Measurements from ENCODE around the gene FBLN1. TPM values are rescaled to one million over a fixed set of nuclear protein-coding genes. Genes with fewer than 3 reads are reported as not detected.
"Not testable (repeated sequence)": the region's sequence is repeated elsewhere in the genome, so short reads cannot be mapped to it uniquely, and the experiment has no call there.

Gene FBLN1
- total RNA-seq, 2 donors from 2014 or later, result 226 to 305 TPM

GRCh38 chr22:45535290-45535689, 32.6 kb downstream of the FBLN1 start:
- Histone ChIP-seq H3K27me3 (ENCODE audit: control insufficient read depth, insufficient read depth, low read length, poor library complexity, severe bottlenecking) (no peaks in the 10 kb centered on the region), H3K9me3 (ENCODE audit: control insufficient read depth, low read length) (no peaks in the 10 kb centered on the region), H3K4me3 (ENCODE audit: low read length) (no peak overlapping the region), H3K36me3 (ENCODE audit: control insufficient read depth, insufficient read depth, low read length) (peaks cover 77% of the 10 kb centered on the region), H3K27ac (ENCODE audit: low read depth, low read length) (no peak overlapping the region), H3K4me1 (ENCODE audit: control insufficient read depth, insufficient read depth, low read length) (no peaks in the 10 kb centered on the region), H3K9ac (ENCODE audit: extremely low read depth, low read length, poor library complexity, severe bottlenecking) (no peak overlapping the region)
- H3K27ac Mint-ChIP-seq, result no peak overlapping the region
- H3K4me3 Mint-ChIP-seq, result no peak overlapping the region
- H3K4me1 Mint-ChIP-seq, result no peaks in the 10 kb centered on the region
- no peak for TF ChIP-seq CTCF (conservative IDR thresholded peaks at IDR 0.05)
- no peaks in the 10 kb centered on the region for H3K9me3 Mint-ChIP-seq
- 97% methylated on average over 6 to 7 of the region's 7 CpGs for WGBS, 2 experiments (ENCODE audit: insufficient coverage in 1 of 2, insufficient read length in 1 of 2)
- H3K27me3 Mint-ChIP-seq (ENCODE audit: insufficient read depth), result no peaks in the 10 kb centered on the region
- DNase-seq, result no peak
- peaks cover 67% of the 10 kb centered on the region for H3K36me3 Mint-ChIP-seq (ENCODE audit: low read depth)

- H3K36me3 Mint-ChIP-seq (ENCODE audit: low read depth), result peaks cover 67% of the 10 kb centered on the region
- H3K27ac Mint-ChIP-seq; H3K4me3 ChIP-seq (ENCODE audit: low read length); H3K9me3 Mint-ChIP-seq; H3K27ac ChIP-seq (ENCODE audit: low read depth, low read length); H3K27me3 ChIP-seq (ENCODE audit: control insufficient read depth, insufficient read depth, low read length, poor library complexity, severe bottlenecking); H3K4me1 ChIP-seq (ENCODE audit: control insufficient read depth, insufficient read depth, low read length); DNase-seq; H3K4me3 Mint-ChIP-seq; H3K9me3 ChIP-seq (ENCODE audit: control insufficient read depth, low read length); H3K9ac ChIP-seq (ENCODE audit: extremely low read depth, low read length, poor library complexity, severe bottlenecking); H3K4me1 Mint-ChIP-seq; H3K27me3 Mint-ChIP-seq (ENCODE audit: insufficient read depth): not testable (repeated sequence)
- peaks cover 77% of the 10 kb centered on the region for H3K36me3 ChIP-seq (ENCODE audit: control insufficient read depth, insufficient read depth, low read length)
- 90 to 98% methylated on average over 2 to 6 of the region's 6 CpGs for WGBS, 2 experiments (ENCODE audit: insufficient coverage in 1 of 2, insufficient read length in 1 of 2)
Observed at GRCh38 chr22:45535835-45536234, 33.2 kb downstream of the FBLN1 start.

GRCh38 chr22:45537734-45538181, 35.1 kb downstream of the FBLN1 start:
- Mint-ChIP-seq H3K4me1 (no peaks in the 10 kb centered on the region), H3K4me3 (no peak overlapping the region), H3K36me3 (ENCODE audit: low read depth) (peaks cover 73% of the 10 kb centered on the region), H3K9me3 (no peaks in the 10 kb centered on the region), H3K27me3 (ENCODE audit: insufficient read depth) (no peaks in the 10 kb centered on the region), H3K27ac (no peak overlapping the region)
- no peak for TF ChIP-seq CTCF (conservative IDR thresholded peaks at IDR 0.05)
- no peak for DNase-seq
- no peaks in the 10 kb centered on the region for H3K27me3 ChIP-seq (ENCODE audit: control insufficient read depth, insufficient read depth, low read length, poor library complexity, severe bottlenecking)
- H3K9ac ChIP-seq (ENCODE audit: extremely low read depth, low read length, poor library complexity, severe bottlenecking), result no peak overlapping the region
- WGBS, 2 experiments (ENCODE audit: insufficient coverage in 1 of 2, insufficient read length in 1 of 2), result 91 to 94% methylated on average over 8 to 15 of the region's 15 CpGs
- H3K36me3 ChIP-seq (ENCODE audit: control insufficient read depth, insufficient read depth, low read length), result peaks cover 80% of the 10 kb centered on the region
- H3K4me3 ChIP-seq (ENCODE audit: low read length), result no peak overlapping the region
- peak overlapping the region; percentile 32 for H3K27ac ChIP-seq (ENCODE audit: low read depth, low read length)
- H3K9me3 ChIP-seq (ENCODE audit: control insufficient read depth, low read length), result no peaks in the 10 kb centered on the region
- H3K4me1 ChIP-seq (ENCODE audit: control insufficient read depth, insufficient read depth, low read length), result no peaks in the 10 kb centered on the region

GRCh38 chr22:45538281-45538680, 35.6 kb downstream of the FBLN1 start:
- H3K9ac ChIP-seq (ENCODE audit: extremely low read depth, low read length, poor library complexity, severe bottlenecking), result no peak overlapping the region
- no peak overlapping the region for H3K4me3 ChIP-seq (ENCODE audit: low read length)
- 92 to 100% methylated on average over 1 to 4 of the region's 4 CpGs for WGBS, 2 experiments (ENCODE audit: insufficient coverage in 1 of 2, insufficient read length in 1 of 2)
- Mint-ChIP-seq H3K36me3 (ENCODE audit: low read depth) (peaks cover 77% of the 10 kb centered on the region), H3K4me1 (no peaks in the 10 kb centered on the region), H3K27ac (peak overlapping the region; percentile 66), H3K27me3 (ENCODE audit: insufficient read depth) (no peaks in the 10 kb centered on the region), H3K9me3 (no peaks in the 10 kb centered on the region), H3K4me3 (no peak overlapping the region)
- TF ChIP-seq CTCF (conservative IDR thresholded peaks at IDR 0.05), result no peak
- no peak for DNase-seq
- no peak overlapping the region for H3K27ac ChIP-seq (ENCODE audit: low read depth, low read length)
- H3K36me3 ChIP-seq (ENCODE audit: control insufficient read depth, insufficient read depth, low read length), result peaks cover 79% of the 10 kb centered on the region
- no peaks in the 10 kb centered on the region for H3K9me3 ChIP-seq (ENCODE audit: control insufficient read depth, low read length)
- no peaks in the 10 kb centered on the region for H3K4me1 ChIP-seq (ENCODE audit: control insufficient read depth, insufficient read depth, low read length)
- no peaks in the 10 kb centered on the region for H3K27me3 ChIP-seq (ENCODE audit: control insufficient read depth, insufficient read depth, low read length, poor library complexity, severe bottlenecking)

All from endodermal cell (in vitro differentiated cells).